Activated naive CD4-positive, alpha-beta T cell treated with anti-CD3 and anti-CD28 coated beads, Interleukin-2, amount 50 U/mL, for 24 hours (primary cell): ENCODE results near the gene PRAMEF12.
"Not testable (repeated sequence)": the region's sequence is repeated elsewhere in the genome, so short reads cannot be mapped to it uniquely, and the experiment has no call there.

Experiments
- H3K27ac Mint-ChIP-seq: one replicate; pipeline ENCODE4 v1.8.0; 2021; ENCODE audit warnings: mild to moderate bottlenecking, mixed read lengths
- H3K27me3 Mint-ChIP-seq: one replicate; pipeline ENCODE4 v1.8.0; 2021; ENCODE audit warnings: mixed read lengths
- H3K36me3 Mint-ChIP-seq: one replicate; pipeline ENCODE4 v1.8.0; 2021; ENCODE audit warnings: mixed read lengths
- H3K4me1 Mint-ChIP-seq: one replicate; pipeline ENCODE4 v1.8.0; 2021; ENCODE audit warnings: mixed read lengths
- H3K4me3 Mint-ChIP-seq: one replicate; pipeline ENCODE4 v1.8.0; 2021; ENCODE audit warnings: mild to moderate bottlenecking, mixed read lengths
- H3K9me3 Mint-ChIP-seq: one replicate; pipeline ENCODE4 v1.8.0; 2021; ENCODE audit warnings: mixed read lengths

Gene PRAMEF12

GRCh38 chr1:12791097-12791496, 17.6 kb downstream of the PRAMEF12 start, which contains the start of gene PRAMEF1:
Gene PRAMEF1, plus strand, starts transcription at chr1:12791397. Its CDS starts 1,831 bp downstream, at chr1:12793228.
- not testable (repeated sequence) for H3K4me3 Mint-ChIP-seq, H3K27me3 Mint-ChIP-seq, H3K9me3 Mint-ChIP-seq, H3K4me1 Mint-ChIP-seq, H3K36me3 Mint-ChIP-seq, H3K27ac Mint-ChIP-seq

GRCh38 chr1:12798911-12799310, 25.4 kb downstream of the PRAMEF12 start:
- Mint-ChIP-seq H3K4me1 (no peaks in the 10 kb centered on the region), H3K4me3 (no peak overlapping the region), H3K9me3 (no peaks in the 10 kb centered on the region), H3K36me3 (no peaks in the 10 kb centered on the region), H3K27me3 (peaks cover 9% of the 10 kb centered on the region), H3K27ac (no peak overlapping the region)

GRCh38 chr1:12799730-12800129, 26.2 kb downstream of the PRAMEF12 start:
- Mint-ChIP-seq H3K4me1 (no peaks in the 10 kb centered on the region), H3K9me3 (peaks cover 5% of the 10 kb centered on the region), H3K36me3 (no peaks in the 10 kb centered on the region), H3K27ac (no peak overlapping the region), H3K27me3 (peaks cover 12% of the 10 kb centered on the region), H3K4me3 (no peak overlapping the region)

GRCh38 chr1:12809933-12810332, 36.4 kb downstream of the PRAMEF12 start:
- no peak overlapping the region for H3K27ac Mint-ChIP-seq
- peaks cover 17% of the 10 kb centered on the region for H3K27me3 Mint-ChIP-seq
- H3K9me3 Mint-ChIP-seq: peaks cover 19% of the 10 kb centered on the region
- H3K4me3 Mint-ChIP-seq: no peak overlapping the region
- H3K36me3 Mint-ChIP-seq: no peaks in the 10 kb centered on the region
- H3K4me1 Mint-ChIP-seq: no peaks in the 10 kb centered on the region

GRCh38 chr1:12810691-12811408, 37.3 kb downstream of the PRAMEF12 start:
- H3K4me1 Mint-ChIP-seq: no peaks in the 10 kb centered on the region
- no peak overlapping the region for H3K27ac Mint-ChIP-seq
- peaks cover 16% of the 10 kb centered on the region for H3K27me3 Mint-ChIP-seq
- peaks cover 14% of the 10 kb centered on the region for H3K9me3 Mint-ChIP-seq
- H3K4me3 Mint-ChIP-seq: no peak overlapping the region
- no peaks in the 10 kb centered on the region for H3K36me3 Mint-ChIP-seq

- Mint-ChIP-seq H3K9me3 (peaks cover 9% of the 10 kb centered on the region), H3K27ac (no peak overlapping the region), H3K4me3 (no peak overlapping the region), H3K36me3 (no peaks in the 10 kb centered on the region), H3K27me3 (peaks cover 14% of the 10 kb centered on the region), H3K4me1 (no peaks in the 10 kb centered on the region)
Observed at GRCh38 chr1:12811409-12811784, 37.9 kb downstream of the PRAMEF12 start.

GRCh38 chr1:12819061-12819460, 45.5 kb downstream of the PRAMEF12 start:
- H3K9me3 Mint-ChIP-seq, H3K27ac Mint-ChIP-seq, H3K4me1 Mint-ChIP-seq, H3K4me3 Mint-ChIP-seq, H3K36me3 Mint-ChIP-seq: not testable (repeated sequence)
- H3K27me3 Mint-ChIP-seq: peaks cover 13% of the 10 kb centered on the region
